SK-N-SH (cell line): ENCODE data around the gene SCAMP2.

ENCODE experiments used
- CHD2 ChIP-seq: fragments of 150-350 bp; IDR thresholded peaks from 2 replicates; pipeline ENCODE4 v1.6.1; 2018; ENCODE audit warnings: low read length; ENCODE audit not compliant: partially characterized antibody
- CTCF ChIP-seq: fragments of 200-600 bp; sonication (generic); IDR thresholded peaks from 2 replicates; pipeline ENCODE4 v1.6.1; 2017; ENCODE audit warnings: antibody characterized with exemption, mild to moderate bottlenecking, moderate library complexity
- FOSL2 ChIP-seq: IDR thresholded peaks from 2 replicates; pipeline ENCODE4 v1.4.0; 2012; ENCODE audit warnings: low read depth, mild to moderate bottlenecking, moderate library complexity, borderline replicate concordance
- POLR2AphosphoS5 ChIP-seq: IDR thresholded peaks from 2 replicates; pipeline ENCODE4 v1.6.1; 2012; ENCODE audit warnings: low read depth, low read length
- RAD21 ChIP-seq: IDR thresholded peaks from 2 replicates; pipeline ENCODE4 v1.6.1; 2012; ENCODE audit warnings: mild to moderate bottlenecking, low read length
- RCOR1 ChIP-seq: fragments of 150-350 bp; IDR thresholded peaks from 2 replicates; pipeline ENCODE4 v1.6.1; 2017; ENCODE audit warnings: antibody characterized with exemption, low read length
- SMC3 ChIP-seq: IDR thresholded peaks from 2 replicates; pipeline ENCODE4 v1.6.1; 2012; ENCODE audit warnings: low read depth, low read length, improper control_type of control experiment
- YY1 ChIP-seq: IDR thresholded peaks from 2 replicates; pipeline ENCODE4 v1.4.0; 2012; ENCODE audit warnings: low read depth, mild to moderate bottlenecking
- TF ChIP-seq, protein P1 (sequence below): IDR thresholded peaks from 2 replicates; pipeline ENCODE4 v1.4.0; 2012; ENCODE audit warnings: low read depth

DNA sequence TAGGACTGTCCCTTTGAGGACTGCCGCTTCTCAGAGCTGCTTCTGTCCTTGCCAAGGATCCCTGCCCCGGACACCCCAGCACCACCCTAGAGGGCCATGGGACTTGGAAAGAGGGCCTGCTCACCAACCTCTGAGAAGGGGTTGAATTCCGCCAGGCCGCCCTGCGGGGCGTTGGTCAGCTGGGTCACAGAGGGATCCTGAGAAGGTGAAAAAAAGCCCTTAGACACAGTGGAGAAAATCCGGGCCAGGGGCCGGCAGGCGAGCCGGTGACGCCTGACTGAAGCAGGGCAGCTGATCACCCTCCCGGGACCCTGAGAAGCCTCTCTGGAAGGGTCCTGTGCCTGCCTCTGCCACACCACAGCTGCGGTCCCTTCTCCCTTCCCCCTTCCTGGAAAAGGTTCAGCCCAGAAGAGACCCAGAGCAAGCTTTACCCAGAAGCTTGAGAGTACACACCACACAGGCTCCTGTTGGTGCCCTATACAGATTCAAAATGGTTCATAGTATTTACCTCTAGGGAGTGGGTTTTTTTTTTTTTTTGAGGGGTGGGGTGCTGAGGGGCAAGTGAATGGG, 18.6 kb downstream of the SCAMP2 start:
- TF ChIP-seq CTCF (no peak), RCOR1 (no peak), CHD2 (no peak), POLR2AphosphoS5 (no peak), FOSL2 (no peak), RAD21 (no peak), YY1 (no peak), SMC3 (no peak)
- TF ChIP-seq, protein P1, sequence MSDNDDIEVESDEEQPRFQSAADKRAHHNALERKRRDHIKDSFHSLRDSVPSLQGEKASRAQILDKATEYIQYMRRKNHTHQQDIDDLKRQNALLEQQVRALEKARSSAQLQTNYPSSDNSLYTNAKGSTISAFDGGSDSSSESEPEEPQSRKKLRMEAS = no peak
